ENCODE results near the gene PARP11.

PARP11 gene

DNA sequence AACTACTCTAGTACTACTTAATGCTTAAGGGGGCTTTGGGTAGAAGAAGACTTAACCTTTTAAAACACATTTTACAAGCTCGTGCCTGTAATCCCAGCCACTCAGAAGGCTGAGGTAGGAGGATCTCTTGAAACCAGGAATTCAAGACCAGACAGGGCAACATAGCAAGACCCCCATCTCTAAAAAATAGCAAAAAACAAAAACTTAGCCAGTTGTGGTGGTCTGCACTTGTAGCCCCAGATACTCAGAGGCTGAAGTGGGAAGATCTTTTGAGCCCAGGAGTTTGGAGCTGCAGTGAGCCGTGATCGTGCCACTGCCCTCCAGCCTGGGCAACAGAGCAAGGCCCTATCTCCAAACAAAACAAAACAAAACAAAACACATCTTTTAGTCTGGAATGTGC, 39.7 kb upstream of the PARP11 start:
- Histone ChIP-seq H3K36me3 (ENCODE audit: insufficient read depth, low read length) (no peaks in the 10 kb centered on the region), H3K27me3 (ENCODE audit: insufficient read depth, low read length, poor library complexity, severe bottlenecking) (no peaks in the 10 kb centered on the region), H3K4me3 (ENCODE audit: low read length, poor library complexity, severe bottlenecking) (no peak overlapping the region), H4K20me1 (ENCODE audit: insufficient read depth, low read length, poor library complexity, severe bottlenecking) (no peaks in the 10 kb centered on the region), H3K4me2 (ENCODE audit: low read depth, low read length, poor library complexity, severe bottlenecking) (no peak overlapping the region), H3K9ac (ENCODE audit: low read depth, low read length, poor library complexity, severe bottlenecking) (no peak overlapping the region), H3K9me2 (replicated peaks; ENCODE audit: low read depth, low read length) (no peaks in the 10 kb centered on the region), H3K4me1 (ENCODE audit: insufficient read depth, low read length, poor library complexity, severe bottlenecking) (no peaks in the 10 kb centered on the region), H3K79me2 (ENCODE audit: insufficient read depth, low read length) (no peaks in the 10 kb centered on the region), H3F3A (ENCODE audit: low read depth) (no peaks in the 10 kb centered on the region), H2AFZ (ENCODE audit: low read length) (no peak overlapping the region), H3K9me3 (ENCODE audit: insufficient read depth, low read depth, low read length) (no peaks in the 10 kb centered on the region)
- no peak for TF ChIP-seq EZH2phosphoT487 (IDR thresholded peaks at IDR 0.05; ENCODE audit: borderline replicate concordance)
- TF ChIP-seq CTCF (conservative IDR thresholded peaks at IDR 0.05; ENCODE audit: low read length), result no peak

- Histone ChIP-seq H4K20me1 (ENCODE audit: insufficient read depth, low read length, poor library complexity, severe bottlenecking) (no peaks in the 10 kb centered on the region), H3K9me3 (ENCODE audit: insufficient read depth, low read depth, low read length) (no peaks in the 10 kb centered on the region), H3K79me2 (ENCODE audit: insufficient read depth, low read length) (no peaks in the 10 kb centered on the region), H2AFZ (ENCODE audit: low read length) (no peak overlapping the region), H3K9ac (ENCODE audit: low read depth, low read length, poor library complexity, severe bottlenecking) (no peak overlapping the region), H3K27me3 (ENCODE audit: insufficient read depth, low read length, poor library complexity, severe bottlenecking) (no peaks in the 10 kb centered on the region), H3K9me2 (replicated peaks; ENCODE audit: low read depth, low read length) (no peaks in the 10 kb centered on the region), H3K4me2 (ENCODE audit: low read depth, low read length, poor library complexity, severe bottlenecking) (no peak overlapping the region), H3F3A (ENCODE audit: low read depth) (no peaks in the 10 kb centered on the region), H3K4me3 (ENCODE audit: low read length, poor library complexity, severe bottlenecking) (no peak overlapping the region), H3K4me1 (ENCODE audit: insufficient read depth, low read length, poor library complexity, severe bottlenecking) (no peaks in the 10 kb centered on the region), H3K36me3 (ENCODE audit: insufficient read depth, low read length) (no peaks in the 10 kb centered on the region)
- TF ChIP-seq CTCF (conservative IDR thresholded peaks at IDR 0.05; ENCODE audit: low read length), result no peak
- no peak for TF ChIP-seq EZH2phosphoT487 (IDR thresholded peaks at IDR 0.05; ENCODE audit: borderline replicate concordance)
Observed at GRCh38 chr12:3911409-3911808, 38.2 kb upstream of the PARP11 start.

- no peak overlapping the region for H3K4me3 ChIP-seq (ENCODE audit: low read length, poor library complexity, severe bottlenecking)
- TF ChIP-seq CTCF (conservative IDR thresholded peaks at IDR 0.05; ENCODE audit: low read length) (no peak), EZH2phosphoT487 (IDR thresholded peaks at IDR 0.05; ENCODE audit: borderline replicate concordance) (no peak)
- no peaks in the 10 kb centered on the region for H3K27me3 ChIP-seq (ENCODE audit: insufficient read depth, low read length, poor library complexity, severe bottlenecking)
- H4K20me1 ChIP-seq (ENCODE audit: insufficient read depth, low read length, poor library complexity, severe bottlenecking), result no peaks in the 10 kb centered on the region
- H2AFZ ChIP-seq (ENCODE audit: low read length), result no peak overlapping the region
- H3K4me1 ChIP-seq (ENCODE audit: insufficient read depth, low read length, poor library complexity, severe bottlenecking), result no peaks in the 10 kb centered on the region
- no peaks in the 10 kb centered on the region for H3K9me3 ChIP-seq (ENCODE audit: insufficient read depth, low read depth, low read length)
- no peaks in the 10 kb centered on the region for H3F3A ChIP-seq (ENCODE audit: low read depth)
- no peaks in the 10 kb centered on the region for H3K9me2 ChIP-seq (replicated peaks; ENCODE audit: low read depth, low read length)
- no peak overlapping the region for H3K4me2 ChIP-seq (ENCODE audit: low read depth, low read length, poor library complexity, severe bottlenecking)
- no peak overlapping the region for H3K9ac ChIP-seq (ENCODE audit: low read depth, low read length, poor library complexity, severe bottlenecking)
- no peaks in the 10 kb centered on the region for H3K79me2 ChIP-seq (ENCODE audit: insufficient read depth, low read length)
- no peaks in the 10 kb centered on the region for H3K36me3 ChIP-seq (ENCODE audit: insufficient read depth, low read length)
Observed at GRCh38 chr12:3905664-3906063, 32.5 kb upstream of the PARP11 start.
